GM12878 (cell line): ENCODE results near the gene TFF2. TPM values are rescaled to one million over a fixed set of nuclear protein-coding genes. Genes with fewer than 3 reads are reported as not detected.

Experiments
- ATAC-seq: fragments of 200-7000 bp; cut with Tn5 transposase; 3 replicates; pipeline ENCODE4 v1.9.1; 2020; ENCODE audit warnings: mild to moderate bottlenecking, moderate library complexity
- BruUV-seq: library from RNA; stranded (reverse); fragments of 400-500 nt; replicated peaks from 2 replicates; lab custom pipeline; 2021; lab: Mats Ljungman, UMichigan
- CTCF ChIA-PET: fragments of 300-600 bp; sonication (Branson Sonifier 250); formaldehyde crosslinking; extraction: SDS; loops from one replicate; lab custom pipeline; 2021; ENCODE audit warnings: inconsistent platforms; lab: Yijun Ruan, JAX
- POLR2A ChIA-PET: fragments of 350-600 bp; formaldehyde crosslinking; extraction: SDS; loops from one replicate; lab custom pipeline; 2021; ENCODE audit warnings: inconsistent platforms; lab: Charles Lee
- RAD21 ChIA-PET: fragments of 300-600 bp; sonication (Branson Sonifier 250); formaldehyde crosslinking; loops from one replicate; lab custom pipeline; 2023; ENCODE audit warnings: antibody characterized with exemption; ENCODE audit not compliant: unreplicated experiment; lab: Charles Lee
- SMC1A ChIA-PET: fragments of 300-600 bp; sonication (Branson Sonifier 250); formaldehyde crosslinking; loops from one replicate; lab custom pipeline; 2023; ENCODE audit not compliant: unreplicated experiment, uncharacterized antibody; lab: Charles Lee
- DNase-seq: peaks from one replicate; pipeline ENCODE4 v3.0.0-alpha.2; 2011; ENCODE audit warnings: low read depth, low spot score
- FAIRE-seq: peaks from 3 replicates; lab custom pipeline; 2011; peaks lifted over from hg19 to GRCh38; lab: Jason Lieb, UNC
- H2AFZ ChIP-seq: 2 replicates; pipeline ENCODE4 v1.6.0; 2011; ENCODE audit warnings: low read depth, low read length, control low read depth; ENCODE audit not compliant: control insufficient read depth
- H3K27ac ChIP-seq: 2 replicates; pipeline ENCODE4 v1.5.1; 2011; ENCODE audit warnings: control low read depth; ENCODE audit not compliant: control insufficient read depth, insufficient read depth
- H3K27me3 ChIP-seq, 2 experiments: replicated peaks in 1 of 2; 2 replicates each; pipeline versions ENCODE4 v1.6.0 to v1.6.1; 2011; ENCODE audit warnings: low read length in 1 of 2; ENCODE audit not compliant: control insufficient read depth in 2 of 2, insufficient read depth in 2 of 2
- H3K36me3 ChIP-seq, 2 experiments: 2 replicates each; pipeline ENCODE4 v1.5.1; 2011; ENCODE audit warnings: low read length in 1 of 2; ENCODE audit not compliant: control insufficient read depth in 2 of 2, insufficient read depth in 2 of 2
- H3K4me1 ChIP-seq: 2 replicates; pipeline ENCODE4 v1.6.1; 2011; ENCODE audit warnings: mild to moderate bottlenecking, low read length, moderate library complexity, mixed read lengths; ENCODE audit not compliant: control insufficient read depth, insufficient read depth
- H3K4me2 ChIP-seq: 2 replicates; pipeline ENCODE4 v1.6.0; 2011; ENCODE audit warnings: control low read depth; ENCODE audit not compliant: control insufficient read depth, insufficient read depth
- H3K4me3 ChIP-seq: fragments of 200-600 bp; sonication (generic); 2 replicates; pipeline ENCODE4 v1.5.1; 2016
- H3K79me2 ChIP-seq: 2 replicates; pipeline ENCODE4 v1.6.0; 2011; ENCODE audit warnings: low read length; ENCODE audit not compliant: control insufficient read depth, insufficient read depth
- H3K9ac ChIP-seq: 2 replicates; pipeline ENCODE4 v1.8.0; 2011; ENCODE audit warnings: low read length, control low read depth, mixed read lengths; ENCODE audit not compliant: control insufficient read depth, insufficient read depth
- H3K9me3 ChIP-seq: replicated peaks from 3 replicates; pipeline ENCODE4 v1.5.1; 2011; ENCODE audit warnings: mild to moderate bottlenecking, low read length; ENCODE audit not compliant: control insufficient read depth, insufficient read depth
- H4K20me1 ChIP-seq: 2 replicates; pipeline ENCODE4 v1.6.0; 2011; ENCODE audit not compliant: control insufficient read depth, insufficient read depth
- BHLHE40 ChIP-seq, 2 experiments: fragments of 450-650 bp in 1 of 2; IDR thresholded peaks; 2 replicates each; pipeline ENCODE4 v1.6.1; 2011 to 2017; ENCODE audit warnings: low read depth in 2 of 2, borderline replicate concordance in 1 of 2, improper control_type of control experiment in 1 of 2, low read length in 1 of 2, mild to moderate bottlenecking in 1 of 2
- BMI1 ChIP-seq: fragments of 450-650 bp; IDR thresholded peaks from 2 replicates; pipeline ENCODE4 v1.6.1; 2016; ENCODE audit warnings: mild to moderate bottlenecking, moderate library complexity, borderline replicate concordance
- CHD2 ChIP-seq: IDR thresholded peaks from 2 replicates; pipeline ENCODE4 v1.6.1; 2011; ENCODE audit warnings: low read depth, low read length, improper control_type of control experiment, borderline replicate concordance
- DPF2 ChIP-seq: fragments of 450-650 bp; IDR thresholded peaks from 2 replicates; pipeline ENCODE4 v1.6.1; 2017; ENCODE audit warnings: mild to moderate bottlenecking
- EED ChIP-seq: sonication (generic); IDR thresholded peaks from 2 replicates; pipeline ENCODE4 v1.6.1; 2016; ENCODE audit warnings: antibody characterized with exemption, low read depth
- HCFC1 ChIP-seq: fragments of 150-350 bp; IDR thresholded peaks from 2 replicates; pipeline ENCODE4 v1.6.1; 2014; ENCODE audit warnings: low read length
- HDAC6 ChIP-seq: fragments of 200-600 bp; sonication (generic); IDR thresholded peaks from one replicate; pipeline ENCODE4 v1.8.0; 2017; ENCODE audit warnings: antibody characterized with exemption; ENCODE audit not compliant: unreplicated experiment
- IKZF2 ChIP-seq, 2 experiments: fragments of 450-650 bp; IDR thresholded peaks; 2 replicates each; pipeline ENCODE4 v1.6.1; 2017; ENCODE audit warnings: mild to moderate bottlenecking in 2 of 2, moderate library complexity in 2 of 2
- IRF4 ChIP-seq: IDR thresholded peaks from 2 replicates; pipeline ENCODE4 v1.6.1; 2011; ENCODE audit warnings: low read depth, low read length
- JUNB ChIP-seq: IDR thresholded peaks from 2 replicates; pipeline ENCODE4 v1.6.1; 2016; ENCODE audit warnings: antibody characterized with exemption, mild to moderate bottlenecking
- MTA2 ChIP-seq: fragments of 450-650 bp; IDR thresholded peaks from 2 replicates; pipeline ENCODE4 v1.6.1; 2016; ENCODE audit warnings: low read depth, mild to moderate bottlenecking, moderate library complexity
- NFYA ChIP-seq: IDR thresholded peaks from 2 replicates; pipeline ENCODE4 v1.6.1; 2011; ENCODE audit warnings: low read depth, mild to moderate bottlenecking, low read length, improper control_type of control experiment, borderline replicate concordance
- RAD21 ChIP-seq: IDR thresholded peaks from 2 replicates; pipeline ENCODE4 v1.6.1; 2011; ENCODE audit warnings: mild to moderate bottlenecking, low read depth, low read length, moderate library complexity; ENCODE audit not compliant: insufficient read depth
- RAD51 ChIP-seq: fragments of 450-650 bp; IDR thresholded peaks from 2 replicates; pipeline ENCODE4 v1.6.1; 2016; ENCODE audit warnings: moderate library complexity, mild to moderate bottlenecking, inconsistent platforms
- RB1 ChIP-seq: fragments of 450-650 bp; formaldehyde crosslinking; IDR thresholded peaks from 2 replicates; pipeline ENCODE4 v1.6.1; 2017; ENCODE audit warnings: mild to moderate bottlenecking, borderline replicate concordance
- RELA ChIP-seq: fragments of 450-650 bp; IDR thresholded peaks from 2 replicates; pipeline ENCODE4 v1.8.0; 2014; ENCODE audit warnings: borderline replicate concordance; ENCODE audit not compliant: partially characterized antibody
- RELB ChIP-seq: fragments of 450-650 bp; IDR thresholded peaks from 2 replicates; pipeline ENCODE4 v1.6.1; 2017; ENCODE audit warnings: low read depth, mild to moderate bottlenecking, moderate library complexity
- RUNX3 ChIP-seq: IDR thresholded peaks from 2 replicates; pipeline ENCODE4 v1.6.1; 2012; ENCODE audit warnings: low read length, inconsistent platforms
- SMARCA5 ChIP-seq: fragments of 450-650 bp; IDR thresholded peaks from 2 replicates; pipeline ENCODE4 v1.6.1; 2017; ENCODE audit warnings: mild to moderate bottlenecking
- SMC3 ChIP-seq: IDR thresholded peaks from 2 replicates; pipeline ENCODE4 v1.6.1; 2011; ENCODE audit warnings: low read length, improper control_type of control experiment, borderline replicate concordance
- SPI1 ChIP-seq: IDR thresholded peaks from 2 replicates; pipeline ENCODE4 v1.6.1; 2011; ENCODE audit warnings: low read depth, mild to moderate bottlenecking, low read length, moderate library complexity, borderline replicate concordance; ENCODE audit not compliant: insufficient read depth
- ZNF24 ChIP-seq: fragments of 450-650 bp; IDR thresholded peaks from 2 replicates; pipeline ENCODE4 v1.6.1; 2017; ENCODE audit warnings: antibody characterized with exemption, mild to moderate bottlenecking
- ZNF384 ChIP-seq: IDR thresholded peaks from 2 replicates; pipeline ENCODE4 v1.6.1; 2012; ENCODE audit warnings: low read depth, mild to moderate bottlenecking, low read length, improper control_type of control experiment, borderline replicate concordance
- WGBS: methylation state at CpG from one replicate; pipeline ENCODE4 v1.1.6; 2016; ENCODE audit warnings: low lambda C conversion rate; ENCODE audit not compliant: insufficient replicate concordance, insufficient coverage; ENCODE audit errors: missing lambda C conversion rate; 5-methylcytosine and 5-hydroxymethylcytosine counted together
- in situ Hi-C: fragments of 300-500 bp; cut with MboI; formaldehyde crosslinking; loops from 9 replicates; pipeline ENCODE4 v1.14.3; 2018; ENCODE audit warnings: mixed read lengths
- intact Hi-C: fragments of 100-400 bp; cut with micrococcal nuclease; formaldehyde crosslinking; loops from one replicate; pipeline ENCODE4 v1.14.2; 2022; ENCODE audit not compliant: unreplicated experiment
- polyA plus RNA-seq, 11 experiments: library from polyadenylated mRNA; depleted of rRNA in 4 of 11; unstranded in 6 of 11; stranded (reverse) in 5 of 11; fragments of >200 nt; fragmentation: Nextera tagmentation in 4 of 11; fragmentation: Illumina TruSeq in 1 of 11; extraction: Ambion mirVana in 4 of 11; extraction: Trizol in 1 of 11; gene quantifications; 1 replicate in 1 of 11; 2 replicates in 10 of 11; pipeline versions ENCODE4 v1.2.1 to v1.2.3, GENCODE V29; 2011 to 2016; ENCODE audit warnings: inconsistent platforms in 2 of 11, missing spikeins in 2 of 11, low read depth in 1 of 11
- total RNA-seq, 4 experiments: library from RNA; depleted of rRNA in 3 of 4; stranded (reverse); fragments of >200 nt in 3 of 4; fragmentation: Illumina TruSeq in 1 of 4; extraction: Trizol in 1 of 4; gene quantifications; 2 replicates each; pipeline versions ENCODE4 v1.2.1 to v1.2.3, GENCODE V29; 2013 to 2021

TFF2 gene
- total and polyA plus RNA-seq, 10 of the 15 experiments (the other 5 are each of a cell fraction or from before 2014, with no cell fraction given) = 0.56 TPM; not detected in 9

DNA sequence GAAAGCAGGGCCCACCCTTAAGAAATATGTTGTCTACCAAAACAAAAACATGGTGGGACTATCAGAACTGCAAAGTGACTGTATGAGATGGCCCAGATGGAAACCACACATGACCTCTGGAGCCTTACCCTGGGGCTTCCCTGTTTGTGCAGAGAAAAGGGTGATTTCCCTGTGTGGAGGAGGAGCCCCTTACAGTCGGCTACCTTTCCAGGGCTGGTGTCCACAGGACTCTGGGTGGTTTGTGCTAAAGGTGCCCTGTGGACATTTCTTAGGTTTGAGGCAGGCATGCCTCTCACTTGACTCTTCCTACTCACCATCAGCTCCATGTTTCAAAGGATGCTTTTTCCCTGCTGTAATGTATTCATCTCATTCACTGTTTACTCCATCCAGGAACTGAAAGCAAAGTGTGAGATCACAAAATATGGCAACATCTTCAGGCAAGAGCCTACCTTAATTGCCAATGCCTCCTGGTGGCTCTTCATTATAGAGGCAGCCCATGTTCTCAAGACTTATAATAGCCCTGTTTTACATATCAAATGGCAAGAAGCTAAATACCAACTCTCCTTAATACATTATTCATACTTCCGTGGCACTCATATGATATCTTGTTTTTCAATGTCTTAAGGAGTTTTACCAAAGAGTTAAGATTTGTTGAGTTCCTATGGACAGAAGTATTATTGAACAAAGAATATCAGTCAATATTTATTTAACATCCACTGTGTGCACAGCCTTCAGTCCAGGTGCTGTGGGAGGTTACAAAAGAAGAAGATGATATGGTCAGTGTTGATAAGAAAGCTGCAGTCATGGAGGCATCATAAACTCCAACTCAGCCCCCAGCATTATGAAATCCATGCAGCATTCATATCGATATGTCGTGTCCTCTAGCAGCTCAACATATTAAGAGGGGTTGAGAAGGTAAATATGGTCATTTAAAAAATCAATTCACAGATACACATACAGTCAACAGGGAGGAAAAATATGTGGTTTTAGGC lies 20.1 kb downstream of the TFF2 start:
- H4K20me1 ChIP-seq = no peaks in the 10 kb centered on the region
- no peak overlapping the region for H3K4me3 ChIP-seq
- peak overlapping the region; percentile 28; the same call in 1 of the 2 replicates for H3K4me2 ChIP-seq
- no TSS peak for BruUV-seq
- H3K9ac ChIP-seq = no peak overlapping the region
- no peaks in the 10 kb centered on the region; the same call in 2 of the 3 replicates for H3K9me3 ChIP-seq
- CTCF ChIA-PET = interaction anchor here (0.9 to 2.5 kb wide), 9 partner anchors 8 to 186 kb away, joined by 3 to 22 read pairs (median 3); no protein-coding TSS in a partner anchor
- DNase-seq (no peak), FAIRE-seq (no peak), ATAC-seq (peak; percentile 94)
- 52% methylated on average over 4 of the region's 4 CpGs for WGBS
- no peaks in the 10 kb centered on the region for H3K36me3 ChIP-seq
- POLR2A ChIA-PET = no interaction called here
- no peaks in the 10 kb centered on the region for H3K79me2 ChIP-seq
- H3K4me1 ChIP-seq = peaks cover 3% of the 10 kb centered on the region; the same call in 1 of the 2 replicates
- H3K27ac ChIP-seq = no peak overlapping the region
- RAD21 ChIA-PET = interaction anchor here (0.9 to 2.7 kb wide), 6 partner anchors 11 to 208 kb away, joined by 3 to 8 read pairs (median 6); partner anchors contain the start of gene TFF3
- H3K27me3 ChIP-seq = no peaks in the 10 kb centered on the region
- intact Hi-C loops (loop anchor here (5.0 kb wide), 1 partner anchor 43 kb away; no protein-coding TSS in a partner anchor), in situ Hi-C loops (no loop called here)
- H2AFZ ChIP-seq = peak overlapping the region; percentile 72
- SMC1A ChIA-PET = interaction anchor here (0.6 to 1.7 kb wide), 12 partner anchors 8 to 530 kb away, joined by 3 to 6 read pairs (median 3); no protein-coding TSS in a partner anchor
- TF ChIP-seq RAD51 (peak; percentile 18; the same call in 1 of the 2 replicates), HCFC1 (no peak), RELB (peak; percentile 54; the same call in 1 of the 2 replicates), RAD21 (0 out of 2 replicates have a peak, but pooled peaks have one; percentile 20), MTA2 (peak; percentile 36; the same call in 1 of the 2 replicates), IRF4 (0 out of 2 replicates have a peak, but pooled peaks have one; percentile 10), BHLHE40 (IDR thresholded peaks at IDR 0.05; ENCODE audit: borderline replicate concordance in 1 of 2, low read depth in 2 of 2, low read length in 1 of 2) (0 out of 4 replicates have a peak, but pooled peaks of 1 of the 2 experiments have one; percentile 9), SMC3 (peak; percentile 20; the same call in 1 of the 2 replicates), EED (peak; percentile 21; the same call in 1 of the 2 replicates), IKZF2 (IDR thresholded peaks at IDR 0.05) (peak; percentile 49 to 56; a peak in 2 of 4 replicates), RB1 (no peak), RUNX3 (peak; percentile 60), BMI1 (no peak), SPI1 (peak; percentile 26; the same call in 1 of the 2 replicates), ZNF24 (no peak), DPF2 (peak; percentile 71; the same call in 1 of the 2 replicates), RELA (peak; percentile 53), CHD2 (no peak), HDAC6 (no peak), NFYA (no peak), JUNB (0 out of 2 replicates have a peak, but pooled peaks have one; percentile 14), SMARCA5 (no peak), ZNF384 (no peak)
